ENCODE measurements around the gene STXBP1. TPM values are rescaled to one million over a fixed set of nuclear protein-coding genes. Genes with fewer than 3 reads are reported as not detected.

The STXBP1 gene
- total and polyA plus RNA-seq, 8 donors = 14.3 to 46.4 (median 22.0) TPM

GRCh38 chr9:127634021-127634420 lies 21.9 kb downstream of the STXBP1 start:
- Histone ChIP-seq H3K9me3 (no peaks in the 10 kb centered on the region), H3K27ac (no peak overlapping the region), H3K27me3 (no peaks in the 10 kb centered on the region), H3K4me3 (no peak overlapping the region), H3K36me3 (no peaks in the 10 kb centered on the region), H3K4me1 (peaks cover 0 to 9% (median 5%) of the 10 kb centered on the region in 3 donors)
- no peak for FAIRE-seq
- ATAC-seq = peak in 2 of 4 donors; percentile 6 to 21
- intact Hi-C loops (cut with DNase I) = no loop called here
- no peak for TF ChIP-seq CTCF (IDR thresholded peaks at IDR 0.05)
- no peak for DNase-seq
- 78% methylated on average over 7 of the region's 7 CpGs for WGBS, 2 donors

- DNase-seq (no peak), FAIRE-seq (no peak), ATAC-seq (no peak)
- WGBS, 2 donors = 80 to 90% methylated on average over 5 of the region's 5 CpGs
- no peaks in the 10 kb centered on the region for H3K27me3 ChIP-seq
- TF ChIP-seq CTCF (IDR thresholded peaks at IDR 0.05) = no peak
- no peak overlapping the region for H3K27ac ChIP-seq
- no peak overlapping the region for H3K4me3 ChIP-seq
- intact Hi-C loops (cut with DNase I) = no loop called here
- H3K9me3 ChIP-seq = no peaks in the 10 kb centered on the region
- peaks cover 0 to 8% (median 5%) of the 10 kb centered on the region in 3 donors for H3K4me1 ChIP-seq
- H3K36me3 ChIP-seq = no peaks in the 10 kb centered on the region
Observed at GRCh38 chr9:127634698-127635097, 22.6 kb downstream of the STXBP1 start.

GRCh38 chr9:127635201-127635735 lies 23.2 kb downstream of the STXBP1 start:
- H3K27ac ChIP-seq = no peak overlapping the region
- H3K4me1 ChIP-seq = peaks cover 0 to 8% (median 5%) of the 10 kb centered on the region in 3 donors
- no peaks in the 10 kb centered on the region for H3K9me3 ChIP-seq
- H3K36me3 ChIP-seq = no peaks in the 10 kb centered on the region
- DNase-seq (no peak), FAIRE-seq (no peak), ATAC-seq (no peak)
- 92 to 96% methylated on average over 8 of the region's 8 CpGs for WGBS, 2 donors
- intact Hi-C loops (cut with DNase I) = no loop called here
- no peaks in the 10 kb centered on the region for H3K27me3 ChIP-seq
- no peak for TF ChIP-seq CTCF (IDR thresholded peaks at IDR 0.05)
- no peak overlapping the region for H3K4me3 ChIP-seq

- H3K4me1 ChIP-seq = peaks cover 6 to 17% (median 7%) of the 10 kb centered on the region in 3 donors
- TF ChIP-seq CTCF (IDR thresholded peaks at IDR 0.05) = no peak
- no peaks in the 10 kb centered on the region for H3K27me3 ChIP-seq
- intact Hi-C loops (cut with DNase I) = no loop called here
- no peaks in the 10 kb centered on the region for H3K9me3 ChIP-seq
- ATAC-seq (peak; percentile 51 to 78 (median 68)), FAIRE-seq (no peak), DNase-seq (no peak)
- H3K36me3 ChIP-seq = no peaks in the 10 kb centered on the region
- peak overlapping the region in 2 of 4 donors; percentile 39 to 58 for H3K27ac ChIP-seq
- H3K4me3 ChIP-seq = no peak overlapping the region
- 22 to 23% methylated on average over 11 of the region's 11 CpGs for WGBS, 2 donors
Observed at GRCh38 chr9:127637322-127637847, 25.3 kb downstream of the STXBP1 start.

- Histone ChIP-seq H3K4me3 (no peak overlapping the region), H3K36me3 (no peaks in the 10 kb centered on the region), H3K27ac (peak overlapping the region in 3 of 4 donors; percentile 25 to 76 (median 68)), H3K4me1 (peaks cover 7 to 25% (median 10%) of the 10 kb centered on the region in 3 donors), H3K9me3 (no peaks in the 10 kb centered on the region), H3K27me3 (no peaks in the 10 kb centered on the region)
- 92 to 94% methylated on average over 5 of the region's 5 CpGs for whole genome bisulfite sequencing, 2 donors
- FAIRE-seq = no peak
- ATAC-seq = no peak
- intact Hi-C loops (cut with DNase I) = no loop called here
- no peak for TF ChIP-seq CTCF (IDR thresholded peaks at IDR 0.05)
- DNase-seq = no peak
Observed at GRCh38 chr9:127640908-127641545, 28.9 kb downstream of the STXBP1 start.

Measured in pancreas (tissue), 10 donors.